AG04449 (cell line): ENCODE measurements around the gene OSBP2.

ENCODE experiments used
- CTCF ChIA-PET: fragments of 350-600 bp; formaldehyde crosslinking; extraction: SDS; loops from one replicate; lab custom pipeline; 2021; ENCODE audit warnings: antibody characterized with exemption; lab: Yijun Ruan, JAX
- POLR2A ChIA-PET: fragments of 400-600, 350-600 bp; formaldehyde crosslinking; extraction: SDS; loops from one replicate; lab custom pipeline; 2020; ENCODE audit warnings: antibody characterized with exemption, inconsistent platforms; lab: Yijun Ruan, JAX
- DNase-seq: peaks from one replicate; pipeline ENCODE4 v3.0.0-alpha.2; 2010; ENCODE audit warnings: low read depth, low spot score
- H3K4me3 ChIP-seq: 2 replicates; pipeline ENCODE4 v1.5.1; 2011; ENCODE audit warnings: low read depth, mild to moderate bottlenecking, control low read depth, low read length
- CTCF ChIP-seq: IDR thresholded peaks from one replicate; pipeline ENCODE4 v1.5.1; 2011; ENCODE audit warnings: mild to moderate bottlenecking, moderate library complexity, low read length, control low read depth, inconsistent platforms; ENCODE audit not compliant: insufficient read depth; ENCODE audit errors: missing control alignments

OSBP2 gene

DNA sequence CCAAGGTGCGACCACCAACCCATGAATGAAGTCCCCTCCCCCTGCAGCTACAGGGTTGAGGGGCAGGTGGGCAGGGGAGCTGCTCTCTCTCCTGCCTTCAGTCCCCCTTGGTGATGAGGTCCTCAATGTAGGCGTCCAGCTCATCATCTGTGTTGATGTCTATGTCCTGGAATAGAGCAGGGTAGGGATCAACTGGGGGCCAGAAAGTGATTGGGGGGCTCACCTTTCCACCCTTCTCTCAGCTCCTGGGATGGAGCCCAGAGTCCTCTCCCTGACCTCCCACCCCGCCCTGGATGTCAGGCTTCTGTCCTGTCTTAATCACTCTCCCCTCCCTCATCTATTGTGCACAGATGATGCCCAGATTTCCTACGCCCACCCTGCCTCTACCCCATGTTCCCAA is 232.0 kb downstream of the OSBP2 start:
- no peak for TF ChIP-seq CTCF
- ChIA-PET POLR2A (no interaction called here), CTCF (interaction anchor here (0.7 to 14.1 kb wide), 3 partner anchors 164 to 292 kb away, joined by 3 to 568 read pairs (median 3); partner anchors contain the start of gene SELENOM)
- no peak for DNase-seq
- H3K4me3 ChIP-seq = no peak overlapping the region

DNA sequence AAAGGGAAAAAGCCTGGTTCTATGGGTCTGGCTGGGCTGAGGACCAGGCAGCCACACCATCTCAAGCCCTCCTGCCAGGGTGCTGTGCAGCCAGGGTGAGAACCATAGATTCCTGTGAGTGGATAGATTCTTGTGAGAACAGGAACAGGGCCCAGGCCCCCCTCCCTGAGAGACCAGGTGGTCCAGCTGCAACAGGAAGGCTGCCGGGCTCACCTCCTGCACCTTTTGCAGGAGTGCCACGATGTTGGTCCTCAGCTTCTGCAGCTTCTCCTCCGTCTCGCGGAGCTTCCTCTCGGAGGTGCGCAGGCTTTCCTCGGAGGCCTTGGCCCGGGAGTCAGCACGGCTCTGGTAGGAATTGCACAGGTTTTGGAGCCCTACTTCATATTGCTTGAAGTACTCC is 233.1 kb downstream of the OSBP2 start:
- DNase-seq = no peak
- ChIA-PET CTCF (interaction anchor here (0.7 kb wide), 1 partner anchor 8 kb away, joined by 4 read pairs; no protein-coding TSS in a partner anchor), POLR2A (no interaction called here)
- TF ChIP-seq CTCF = no peak
- no peak overlapping the region for H3K4me3 ChIP-seq

GRCh38 chr22:30928401-30928800 is 233.7 kb downstream of the OSBP2 start:
- ChIA-PET CTCF (interaction anchor here (0.7 to 1.1 kb wide), 2 partner anchors 9 to 174 kb away, joined by 3 to 4 read pairs; no protein-coding TSS in a partner anchor), POLR2A (no interaction called here)
- no peak overlapping the region for H3K4me3 ChIP-seq
- no peak for TF ChIP-seq CTCF
- no peak for DNase-seq

DNA sequence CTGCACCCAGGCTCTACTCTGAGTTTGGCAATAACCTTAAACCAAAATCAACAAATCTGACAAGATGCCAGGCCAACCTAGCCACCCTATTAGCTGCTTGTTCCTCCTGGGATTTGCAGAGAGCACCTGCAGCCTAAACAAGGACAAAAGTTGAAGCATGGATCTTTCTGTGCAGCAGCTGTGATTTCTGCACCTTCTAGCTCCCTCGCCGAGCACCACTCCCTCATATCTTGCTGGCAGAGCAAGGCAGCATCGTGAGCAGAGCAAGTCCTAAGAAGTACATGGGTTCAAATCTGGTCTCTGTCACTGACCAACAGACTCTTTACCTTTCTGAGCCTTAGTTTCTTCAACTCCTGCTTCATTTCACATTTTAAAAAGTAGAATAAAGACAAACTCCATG is 235.6 kb downstream of the OSBP2 start:
- CTCF ChIA-PET = interaction anchor here (0.9 to 4.4 kb wide), 5 partner anchors 9 to 296 kb away, joined by 3 to 46 read pairs (median 5); no protein-coding TSS in a partner anchor
- POLR2A ChIA-PET = no interaction called here
- no peak overlapping the region for H3K4me3 ChIP-seq
- no peak for TF ChIP-seq CTCF
- no peak for DNase-seq

DNA sequence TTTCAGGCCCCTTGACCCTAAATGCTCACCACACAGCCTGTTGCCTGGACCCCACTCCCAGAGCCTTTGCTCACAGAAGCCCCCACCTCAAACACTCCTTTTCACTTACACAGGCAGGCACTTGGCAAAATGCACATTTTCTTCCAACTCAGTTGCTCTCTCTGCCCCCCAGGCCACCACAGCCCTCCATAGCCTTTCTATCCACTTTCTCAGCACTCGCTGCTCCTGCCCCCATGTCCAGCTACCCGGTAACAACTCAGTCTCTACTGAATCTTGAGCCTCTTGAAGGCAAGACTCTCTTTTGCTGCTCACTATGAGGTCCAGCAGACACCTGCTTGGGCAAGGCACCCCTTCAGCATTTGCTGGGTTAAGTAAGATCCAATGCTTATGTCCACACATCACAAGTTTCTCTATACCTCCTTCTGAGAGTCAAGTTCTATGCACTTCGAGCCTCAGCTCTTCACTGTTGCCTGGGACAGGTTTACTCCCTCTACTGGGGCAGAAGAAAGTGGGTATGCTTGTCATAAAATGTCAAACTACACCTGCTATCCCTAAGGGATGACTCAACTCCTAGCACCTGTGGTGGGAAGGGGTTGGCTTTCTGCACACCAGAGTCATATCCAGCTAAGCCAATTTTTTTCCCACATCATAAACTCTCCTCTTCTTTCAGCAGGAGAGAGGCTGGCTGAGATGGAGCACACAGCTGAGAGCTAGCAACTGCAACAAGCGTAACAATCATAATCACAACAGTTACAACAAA is 237.0 kb downstream of the OSBP2 start:
- no peak for TF ChIP-seq CTCF
- no peak overlapping the region for H3K4me3 ChIP-seq
- CTCF ChIA-PET = interaction anchor here (0.7 to 4.4 kb wide), 5 partner anchors 10 to 218 kb away, joined by 3 to 46 read pairs (median 4); no protein-coding TSS in a partner anchor
- DNase-seq = no peak
- POLR2A ChIA-PET = no interaction called here

- no peak overlapping the region for H3K4me3 ChIP-seq
- CTCF ChIA-PET = interaction anchor here (0.7 to 4.4 kb wide), 3 partner anchors 11 to 170 kb away, joined by 3 to 46 read pairs (median 4); no protein-coding TSS in a partner anchor
- no peak for DNase-seq
- POLR2A ChIA-PET = no interaction called here
- no peak for TF ChIP-seq CTCF
Measured at GRCh38 chr22:30932661-30933060, 238.0 kb downstream of the OSBP2 start.
